HepG2 (cell line): ENCODE measurements around the gene COL18A1. TPM values are rescaled to one million over a fixed set of nuclear protein-coding genes. Genes with fewer than 3 reads are reported as not detected.

Source experiments
- CBX2 ChIP-seq, 2 experiments: fragments of 200-600 bp in 1 of 2; sonication (generic); formaldehyde crosslinking in 1 of 2; IDR thresholded peaks; 2 replicates each; pipeline versions ENCODE4 v1.7.0 to v1.8.1; 2018 to 2022; ENCODE audit warnings: low read depth in 2 of 2, low read length in 1 of 2, mild to moderate bottlenecking in 1 of 2, missing genetic modification reagents in 1 of 2
- E2F5 ChIP-seq: sonication (generic); formaldehyde crosslinking; conservative IDR thresholded peaks from 2 replicates; pipeline ENCODE4 v1.4.0; 2020; ENCODE audit warnings: missing genetic modification reagents
- FOXM1 ChIP-seq: sonication (generic); formaldehyde crosslinking; IDR thresholded peaks from 2 replicates; pipeline ENCODE4 v1.5.0; 2020; ENCODE audit warnings: missing genetic modification reagents
- HOXA5 ChIP-seq: sonication (generic); formaldehyde crosslinking; IDR thresholded peaks from 2 replicates; pipeline ENCODE4 v1.4.0; 2020; ENCODE audit warnings: missing genetic modification reagents
- IKZF1 ChIP-seq: fragments of 450-650 bp; IDR thresholded peaks from 2 replicates; pipeline ENCODE4 v1.7.1; 2016
- KDM6A ChIP-seq: IDR thresholded peaks from 2 replicates; pipeline ENCODE4 v1.6.1; 2016; ENCODE audit warnings: low read depth
- KLF16 ChIP-seq, 2 experiments: sonication (generic) in 1 of 2; formaldehyde crosslinking in 1 of 2; IDR thresholded peaks; 2 replicates each; pipeline versions ENCODE4 v1.6.1 to v1.8.0; 2016 to 2023; ENCODE audit warnings: missing genetic modification reagents in 2 of 2, missing compliant biosample characterization in 1 of 2
- MIER2 ChIP-seq: IDR thresholded peaks from 2 replicates; pipeline ENCODE4 v1.6.1; 2016; ENCODE audit warnings: missing biosample characterization, missing genetic modification reagents
- NFKBIZ ChIP-seq: IDR thresholded peaks from 2 replicates; pipeline ENCODE4 v1.6.1; 2018; ENCODE audit warnings: missing genetic modification reagents, missing compliant biosample characterization
- NR2F6 ChIP-seq, 2 experiments: IDR thresholded peaks; 2 replicates each; pipeline ENCODE4 v1.6.1; 2016; ENCODE audit warnings: antibody characterized with exemption in 1 of 2, mild to moderate bottlenecking in 1 of 2
- PRDM10 ChIP-seq: sonication (generic); formaldehyde crosslinking; IDR thresholded peaks from 2 replicates; pipeline ENCODE4 v1.4.0; 2020; ENCODE audit warnings: low read depth, missing genetic modification reagents
- PREB ChIP-seq: sonication (generic); formaldehyde crosslinking; IDR thresholded peaks from 2 replicates; pipeline ENCODE4 v1.4.0; 2020; ENCODE audit warnings: missing genetic modification reagents
- SRSF1 ChIP-seq: fragments of 200-400 bp; formaldehyde crosslinking; optimal IDR thresholded peaks from 2 replicates; pipeline ENCODE3; 2017; ENCODE audit warnings: mild to moderate bottlenecking, low read depth, low read length, moderate library complexity
- SSRP1 ChIP-seq: IDR thresholded peaks from 2 replicates; pipeline ENCODE4 v1.6.1; 2016; ENCODE audit warnings: control low read depth
- ZNF20 ChIP-seq: sonication (generic); formaldehyde crosslinking; IDR thresholded peaks from 2 replicates; pipeline ENCODE4 v1.4.0; 2020; ENCODE audit warnings: mild to moderate bottlenecking, moderate library complexity, missing genetic modification reagents
- polyA plus RNA-seq, 8 experiments: library from polyadenylated mRNA; depleted of rRNA in 3 of 8; stranded (reverse) in 7 of 8; unstranded in 1 of 8; fragments of >200 nt; fragmentation: Illumina TruSeq in 4 of 8; extraction: Trizol in 4 of 8; gene quantifications; 2 replicates each; pipeline versions ENCODE4 v1.2.1 to v1.2.3, GENCODE V29; 2011 to 2016; ENCODE audit warnings: low read depth in 4 of 8, missing spikeins in 1 of 8, mixed read lengths in 1 of 8; ENCODE audit not compliant: insufficient read depth in 1 of 8
- total RNA-seq, 5 experiments: library from RNA; depleted of rRNA; stranded (reverse); fragments of >200 nt; fragmentation: Illumina TruSeq; extraction: Trizol; gene quantifications; 2 replicates each; pipeline ENCODE4 v1.2.3, GENCODE V29; 2016; ENCODE audit warnings: low read depth in 1 of 5
- TF ChIP-seq, protein P1 (sequence below): sonication (generic); formaldehyde crosslinking; IDR thresholded peaks from 2 replicates; pipeline ENCODE4 v1.4.0; 2020; ENCODE audit warnings: missing genetic modification reagents

The COL18A1 gene
- total and polyA plus RNA-seq, 2 of the 13 experiments (the other 11 are each of a cell fraction or from before 2014, with no cell fraction given): 79.0 to 102 TPM

- TF ChIP-seq, protein P1, sequence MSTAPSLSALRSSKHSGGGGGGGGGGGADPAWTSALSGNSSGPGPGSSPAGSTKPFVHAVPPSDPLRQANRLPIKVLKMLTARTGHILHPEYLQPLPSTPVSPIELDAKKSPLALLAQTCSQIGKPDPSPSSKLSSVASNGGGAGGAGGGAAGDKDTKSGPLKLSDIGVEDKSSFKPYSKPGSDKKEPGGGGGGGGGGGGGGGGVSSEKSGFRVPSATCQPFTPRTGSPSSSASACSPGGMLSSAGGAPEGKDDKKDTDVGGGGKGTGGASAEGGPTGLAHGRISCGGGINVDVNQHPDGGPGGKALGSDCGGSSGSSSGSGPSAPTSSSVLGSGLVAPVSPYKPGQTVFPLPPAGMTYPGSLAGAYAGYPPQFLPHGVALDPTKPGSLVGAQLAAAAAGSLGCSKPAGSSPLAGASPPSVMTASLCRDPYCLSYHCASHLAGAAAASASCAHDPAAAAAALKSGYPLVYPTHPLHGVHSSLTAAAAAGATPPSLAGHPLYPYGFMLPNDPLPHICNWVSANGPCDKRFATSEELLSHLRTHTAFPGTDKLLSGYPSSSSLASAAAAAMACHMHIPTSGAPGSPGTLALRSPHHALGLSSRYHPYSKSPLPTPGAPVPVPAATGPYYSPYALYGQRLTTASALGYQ (CRISPR knock-in tag): peak; percentile 96
- TF ChIP-seq SRSF1 (no peak), NR2F6 (IDR thresholded peaks at IDR 0.05) (peak; percentile 99), NR2F6 (CRISPR knock-in tag; IDR thresholded peaks at IDR 0.05) (peak; percentile 99), KLF16 (CRISPR knock-in tag; IDR thresholded peaks at IDR 0.05) (peak in 1 of 2 experiments; percentile 81; a peak in 1 of 4 replicates), MIER2 (CRISPR knock-in tag) (peak; percentile 48; the same call in 1 of the 2 replicates), FOXM1 (CRISPR knock-in tag) (no peak), ZNF20 (CRISPR knock-in tag) (no peak), E2F5 (CRISPR knock-in tag) (no peak), KDM6A (CRISPR knock-in tag) (peak; percentile 92), IKZF1 (no peak), NFKBIZ (CRISPR knock-in tag) (no peak; the same call in 1 of the 2 replicates), CBX2 (IDR thresholded peaks at IDR 0.05; ENCODE audit: low read depth, low read length) (no peak), CBX2 (CRISPR knock-in tag; IDR thresholded peaks at IDR 0.05; ENCODE audit: low read depth) (no peak), PRDM10 (CRISPR knock-in tag) (no peak), HOXA5 (CRISPR knock-in tag) (peak; percentile 71), SSRP1 (CRISPR knock-in tag) (0 out of 2 replicates have a peak, but pooled peaks have one; percentile 43), PREB (CRISPR knock-in tag) (no peak)
Measured at GRCh38 chr21:45469273-45470086, 64.5 kb downstream of the COL18A1 start (continued).
